ENCODE measurements around the gene CDHR2.

CDHR2 gene

DNA sequence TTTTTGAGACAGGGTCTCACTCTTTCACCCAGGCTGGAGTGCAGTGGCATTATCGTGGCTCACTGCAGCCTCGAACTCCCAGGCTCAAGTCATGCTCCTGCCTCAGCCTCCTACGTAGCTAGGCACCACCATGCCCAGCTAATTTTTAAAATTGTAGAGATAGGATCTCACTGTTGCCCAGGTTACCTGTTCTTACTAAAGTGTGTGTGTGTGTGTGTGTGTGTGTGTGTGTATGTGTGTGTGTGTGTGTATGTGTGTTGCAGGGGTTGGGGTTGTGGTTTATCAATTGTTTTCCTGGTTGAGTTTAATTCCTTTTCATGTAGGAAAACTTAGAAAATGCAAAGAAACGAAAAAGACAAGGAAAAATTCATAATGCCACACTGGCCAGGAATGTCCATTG lies 33.7 kb upstream of the CDHR2 start:
- DNase-seq (ENCODE audit: insufficient read length, low spot score), result no peak
- TF ChIP-seq PAX5 (IDR thresholded peaks at IDR 0.05; ENCODE audit: insufficient read depth, low read length, severe bottlenecking), result no peak
- FAIRE-seq, result no peak

DNA sequence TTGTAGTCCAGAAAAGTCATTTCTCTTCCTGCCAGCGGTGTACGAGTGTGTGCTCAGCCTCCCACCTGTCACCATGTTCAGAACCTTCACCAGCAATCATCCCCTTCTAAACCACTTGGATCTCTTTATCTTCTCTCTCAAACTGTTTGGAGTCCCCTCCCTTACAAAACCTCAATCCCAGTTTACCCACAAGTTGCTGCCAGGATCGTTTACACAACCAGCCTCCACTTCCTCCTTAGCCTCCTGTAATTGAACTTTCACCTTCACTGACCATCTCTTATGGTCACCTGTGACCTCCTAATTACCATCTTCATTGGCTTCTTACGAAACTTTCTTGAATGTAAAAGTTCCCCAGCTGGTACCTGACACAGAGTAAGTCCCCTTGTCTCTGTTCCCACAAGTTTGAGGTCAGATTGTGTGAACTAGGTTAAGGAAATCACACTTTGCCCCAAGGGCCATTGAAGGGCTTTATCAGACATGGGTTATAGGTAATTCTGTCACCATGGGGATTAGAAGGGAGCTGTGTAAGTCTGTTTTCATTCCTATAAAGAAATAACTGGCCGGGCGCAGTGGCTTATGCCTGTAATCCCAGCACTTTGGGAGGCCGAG lies 32.0 kb upstream of the CDHR2 start:
- DNase-seq (ENCODE audit: insufficient read length, low spot score), result no peak
- FAIRE-seq, result no peak
- no peak for TF ChIP-seq POLR2A (IDR thresholded peaks at IDR 0.05; ENCODE audit: low read depth, low read length)

DNA sequence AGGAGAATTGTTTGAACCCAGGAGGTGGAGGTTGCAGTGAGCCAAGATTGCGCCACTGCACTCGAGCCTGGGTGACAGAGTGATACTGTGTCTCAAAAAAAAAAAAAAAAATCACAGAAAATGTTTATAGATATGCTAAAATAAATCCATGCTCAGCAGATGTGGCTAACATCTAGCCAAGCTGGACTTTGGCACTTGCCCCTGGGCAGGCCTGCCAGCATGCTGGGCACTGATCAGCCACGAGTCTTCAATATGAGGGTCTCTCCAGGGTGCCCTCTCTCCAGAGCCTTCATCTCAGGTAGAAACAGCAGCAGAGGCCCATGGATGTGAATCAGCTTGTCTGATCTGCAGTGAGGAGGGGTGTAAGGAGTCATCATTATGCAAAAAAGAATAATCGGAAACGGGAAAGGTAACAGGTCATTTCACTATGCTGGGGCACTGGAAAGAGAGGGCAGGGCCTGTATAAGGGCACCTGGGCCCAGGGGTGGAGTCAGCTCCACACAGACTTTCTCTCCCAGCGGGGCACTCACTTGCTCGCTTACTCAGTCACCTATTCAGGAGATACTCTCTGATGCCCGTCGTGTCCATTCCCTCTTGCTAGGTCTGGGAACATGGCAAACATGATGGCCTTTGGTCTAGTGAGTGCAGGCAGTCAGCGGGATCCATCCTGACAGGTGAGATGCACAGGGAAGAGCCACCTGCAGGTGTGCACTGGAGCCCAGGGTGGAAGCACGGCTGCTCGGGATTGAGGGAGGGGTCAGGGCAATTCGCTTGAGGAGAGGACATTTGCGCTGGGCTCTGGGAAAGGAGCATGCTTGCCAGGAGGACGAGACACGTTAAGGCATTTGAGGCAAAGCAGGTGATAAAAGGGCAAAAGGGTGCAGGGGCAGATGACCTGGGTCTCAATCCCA lies 29.1 kb upstream of the CDHR2 start:
- FAIRE-seq (no peak), DNase-seq (ENCODE audit: insufficient read length, low spot score) (no peak)
- TF ChIP-seq POLR2AphosphoS5 (IDR thresholded peaks at IDR 0.05; ENCODE audit: low read depth, low read length), result no peak
- TF ChIP-seq TAF1 (IDR thresholded peaks at IDR 0.05; ENCODE audit: low read depth, low read length), result no peak
- no peak for TF ChIP-seq PAX5 (IDR thresholded peaks at IDR 0.05; ENCODE audit: insufficient read depth, low read length, severe bottlenecking)
- TF ChIP-seq POLR2A (IDR thresholded peaks at IDR 0.05; ENCODE audit: low read depth, low read length), result no peak
- no peak for TF ChIP-seq POU2F2 (IDR thresholded peaks at IDR 0.05; ENCODE audit: low read depth, low read length)
- TF ChIP-seq SPI1 (IDR thresholded peaks at IDR 0.05; ENCODE audit: low read depth, low read length), result no peak

DNA sequence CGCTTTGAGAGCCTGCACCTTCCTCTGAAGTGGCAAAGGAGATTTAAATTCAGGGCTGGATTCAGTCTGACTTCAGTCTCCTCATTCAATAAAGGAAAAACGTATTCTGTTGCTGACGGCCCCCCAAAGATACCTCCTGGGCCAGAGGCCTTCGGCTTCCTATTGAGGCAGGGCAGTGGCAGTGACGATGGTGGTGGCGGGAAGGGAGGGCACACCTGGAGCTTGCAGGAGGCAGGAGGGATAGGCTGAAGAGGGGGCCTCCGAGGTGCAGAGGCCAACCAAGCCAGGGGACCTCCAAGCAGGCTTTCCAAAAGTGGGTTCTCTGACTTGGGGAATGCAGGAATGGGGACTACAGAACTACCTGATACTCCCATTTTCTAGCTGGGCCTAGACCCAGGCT lies 27.9 kb upstream of the CDHR2 start:
- DNase-seq (ENCODE audit: insufficient read length, low spot score), result no peak
- TF ChIP-seq TAF1 (IDR thresholded peaks at IDR 0.05; ENCODE audit: low read depth, low read length), result no peak
- no peak for TF ChIP-seq SPI1 (IDR thresholded peaks at IDR 0.05; ENCODE audit: low read depth, low read length)
- no peak for TF ChIP-seq POU2F2 (IDR thresholded peaks at IDR 0.05; ENCODE audit: low read depth, low read length)
- no peak for TF ChIP-seq PAX5 (IDR thresholded peaks at IDR 0.05; ENCODE audit: insufficient read depth, low read length, severe bottlenecking)
- FAIRE-seq, result no peak

DNA sequence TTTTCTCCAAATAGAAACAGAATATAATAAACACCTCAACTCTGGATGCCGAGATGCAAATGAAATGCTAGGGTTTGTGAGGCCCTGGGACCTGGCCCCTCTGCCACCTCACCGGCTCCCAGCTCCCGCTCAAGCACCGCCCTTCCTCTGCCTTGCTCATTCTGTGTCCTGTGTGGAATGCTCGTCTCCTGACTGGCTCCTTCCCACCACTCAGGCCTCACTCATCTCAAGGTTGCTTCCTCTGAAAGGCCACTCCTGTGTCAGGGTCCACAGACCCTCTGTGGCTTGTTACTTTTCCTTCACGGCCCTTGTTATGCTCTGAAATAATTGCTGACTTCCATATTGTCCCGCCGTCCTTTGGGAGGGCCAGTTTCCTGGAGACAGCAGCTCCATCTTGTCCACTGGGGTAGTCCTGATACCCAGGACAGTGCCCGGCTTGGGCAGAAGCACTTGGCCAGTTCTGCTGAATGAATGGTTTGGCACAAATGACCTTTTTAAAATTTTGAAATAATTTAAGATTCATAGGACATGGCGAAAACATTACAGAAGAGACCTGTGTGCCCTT lies 27.4 kb upstream of the CDHR2 start:
- DNase-seq (ENCODE audit: insufficient read length, low spot score), result no peak

DNA sequence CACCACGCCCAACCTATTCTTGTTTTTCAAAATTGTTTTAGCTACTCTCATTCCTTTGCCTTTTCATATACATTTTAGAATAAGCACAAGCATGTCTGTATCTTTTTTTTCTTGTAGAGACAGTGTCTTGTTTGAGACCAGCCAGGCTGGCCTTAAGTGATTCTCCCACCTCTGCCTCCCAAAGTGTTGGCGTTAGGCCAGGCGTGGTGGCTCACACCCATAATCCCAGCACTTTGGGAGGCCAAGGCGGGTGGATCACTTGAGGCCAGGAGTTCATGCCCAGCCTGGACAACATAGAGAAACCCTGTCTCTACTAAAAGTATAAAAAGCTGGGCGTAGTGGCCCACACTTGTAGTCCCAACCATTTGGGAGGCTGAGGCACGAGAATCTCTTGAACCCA lies 25.0 kb upstream of the CDHR2 start:
- FAIRE-seq, result no peak
- no peak for DNase-seq (ENCODE audit: insufficient read length, low spot score)
- TF ChIP-seq POU2F2 (IDR thresholded peaks at IDR 0.05; ENCODE audit: low read depth, low read length), result no peak
- no peak for TF ChIP-seq SPI1 (IDR thresholded peaks at IDR 0.05; ENCODE audit: low read depth, low read length)
- TF ChIP-seq TAF1 (IDR thresholded peaks at IDR 0.05; ENCODE audit: low read depth, low read length), result no peak
- TF ChIP-seq PAX5 (IDR thresholded peaks at IDR 0.05; ENCODE audit: insufficient read depth, low read length, severe bottlenecking), result no peak
- TF ChIP-seq POLR2A (IDR thresholded peaks at IDR 0.05; ENCODE audit: low read depth, low read length), result no peak
- TF ChIP-seq POLR2AphosphoS5 (IDR thresholded peaks at IDR 0.05; ENCODE audit: low read depth, low read length), result no peak

More for the DNA sequence above, 27.4 kb upstream of the CDHR2 start:
- TF ChIP-seq SPI1 (IDR thresholded peaks at IDR 0.05; ENCODE audit: low read depth, low read length), result no peak
- no peak for FAIRE-seq

DNA sequence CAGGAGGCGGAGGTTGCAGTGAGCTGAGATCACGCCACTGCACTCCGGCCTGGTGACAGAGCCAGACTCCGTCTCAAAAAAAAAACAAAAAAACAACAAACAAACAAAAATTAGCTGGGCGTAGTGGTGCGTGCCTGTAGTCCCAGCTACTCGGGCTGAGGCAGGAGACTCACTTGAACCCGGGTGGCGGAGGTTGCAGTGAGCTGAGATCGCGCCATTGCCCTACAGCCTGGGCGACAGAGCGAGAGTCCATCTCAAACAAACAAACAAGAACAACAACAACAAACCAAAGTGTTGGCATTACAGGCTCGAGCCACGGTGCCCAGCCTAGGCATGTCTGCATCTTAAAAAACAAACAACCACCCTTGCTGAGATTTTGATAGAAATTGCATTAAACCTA lies 24.2 kb upstream of the CDHR2 start:
- FAIRE-seq (no peak), DNase-seq (ENCODE audit: insufficient read length, low spot score) (no peak)
- TF ChIP-seq TAF1 (IDR thresholded peaks at IDR 0.05; ENCODE audit: low read depth, low read length) (no peak), PAX5 (IDR thresholded peaks at IDR 0.05; ENCODE audit: insufficient read depth, low read length, severe bottlenecking) (no peak), POLR2A (IDR thresholded peaks at IDR 0.05; ENCODE audit: low read depth, low read length) (no peak), POU2F2 (IDR thresholded peaks at IDR 0.05; ENCODE audit: low read depth, low read length) (no peak), SPI1 (IDR thresholded peaks at IDR 0.05; ENCODE audit: low read depth, low read length) (no peak), POLR2AphosphoS5 (IDR thresholded peaks at IDR 0.05; ENCODE audit: low read depth, low read length) (no peak)

DNA sequence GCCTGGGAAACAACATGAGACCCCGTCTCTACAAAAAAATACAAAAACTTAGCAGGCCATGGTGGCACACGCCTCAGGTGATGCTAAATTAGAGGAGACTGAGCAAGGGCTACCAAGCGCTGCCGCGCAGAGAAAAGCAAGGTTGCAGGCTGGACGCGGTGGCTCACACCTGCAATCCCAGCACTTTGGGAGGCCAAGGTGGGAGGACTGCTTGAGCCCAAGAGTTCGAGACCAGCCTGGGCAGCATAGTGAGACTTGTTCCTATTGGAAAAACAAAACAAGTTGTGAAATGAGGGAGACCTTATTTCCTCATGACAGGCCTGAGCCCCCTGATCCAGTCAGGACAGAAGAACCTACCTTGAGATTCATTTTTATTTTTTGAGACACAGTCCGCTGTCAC lies 23.5 kb upstream of the CDHR2 start:
- DNase-seq (ENCODE audit: insufficient read length, low spot score) (no peak), FAIRE-seq (no peak)
- TF ChIP-seq POLR2A (IDR thresholded peaks at IDR 0.05; ENCODE audit: low read depth, low read length) (no peak), POU2F2 (IDR thresholded peaks at IDR 0.05; ENCODE audit: low read depth, low read length) (no peak), SPI1 (IDR thresholded peaks at IDR 0.05; ENCODE audit: low read depth, low read length) (no peak), TAF1 (IDR thresholded peaks at IDR 0.05; ENCODE audit: low read depth, low read length) (no peak), POLR2AphosphoS5 (IDR thresholded peaks at IDR 0.05; ENCODE audit: low read depth, low read length) (no peak), PAX5 (IDR thresholded peaks at IDR 0.05; ENCODE audit: insufficient read depth, low read length, severe bottlenecking) (no peak)

DNA sequence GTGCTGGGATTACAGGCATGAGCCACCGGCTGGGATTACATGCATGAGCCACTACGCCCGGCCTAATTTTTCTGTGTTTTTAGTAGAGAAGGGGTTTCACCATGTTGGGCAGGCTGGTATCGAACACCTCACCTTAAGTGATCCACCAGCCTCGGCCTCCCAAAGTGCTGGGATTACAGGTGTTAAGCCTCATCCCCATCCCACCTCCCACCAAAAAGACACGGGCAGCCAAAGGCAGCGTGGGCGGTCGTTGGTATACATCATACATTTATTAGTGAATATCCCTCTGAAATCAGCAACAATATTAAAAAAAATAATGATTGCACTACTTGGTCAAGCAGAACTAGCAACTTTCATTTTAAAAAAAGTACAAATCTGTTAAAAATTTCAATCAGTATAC lies 22.7 kb upstream of the CDHR2 start:
- TF ChIP-seq TAF1 (IDR thresholded peaks at IDR 0.05; ENCODE audit: low read depth, low read length), result no peak
- no peak for TF ChIP-seq PAX5 (IDR thresholded peaks at IDR 0.05; ENCODE audit: insufficient read depth, low read length, severe bottlenecking)
- no peak for TF ChIP-seq SPI1 (IDR thresholded peaks at IDR 0.05; ENCODE audit: low read depth, low read length)
- TF ChIP-seq POLR2A (IDR thresholded peaks at IDR 0.05; ENCODE audit: low read depth, low read length), result no peak
- TF ChIP-seq POU2F2 (IDR thresholded peaks at IDR 0.05; ENCODE audit: low read depth, low read length), result no peak
- no peak for TF ChIP-seq POLR2AphosphoS5 (IDR thresholded peaks at IDR 0.05; ENCODE audit: low read depth, low read length)
- FAIRE-seq (no peak), DNase-seq (ENCODE audit: insufficient read length, low spot score) (no peak)

Measured in GM12891 (cell line).